Hepatocyte (in vitro differentiated cells): Measurements from ENCODE around the gene CMIP. TPM values are rescaled to one million over a fixed set of nuclear protein-coding genes. Genes with fewer than 3 reads are reported as not detected.

Experiments
- DNase-seq: peaks from one replicate; pipeline ENCODE4 v3.0.0-alpha.2; 2016; ENCODE audit warnings: low spot score
- H2AFZ ChIP-seq: fragments of 200-600 bp; sonication (generic); 2 replicates; pipeline ENCODE4 v1.6.0; 2016; ENCODE audit warnings: antibody characterized with exemption, mild to moderate bottlenecking
- H3K27ac ChIP-seq: fragments of 200-600 bp; sonication (generic); 2 replicates; pipeline ENCODE4 v1.5.1; 2016; ENCODE audit warnings: mild to moderate bottlenecking
- H3K27me3 ChIP-seq: fragments of 200-600 bp; sonication (generic); 2 replicates; pipeline ENCODE4 v1.6.1; 2016
- H3K36me3 ChIP-seq: fragments of 200-600 bp; sonication (generic); replicated peaks from 2 replicates; pipeline ENCODE4 v1.5.1; 2016; ENCODE audit warnings: low read depth; ENCODE audit not compliant: insufficient read depth
- H3K4me1 ChIP-seq: fragments of 200-600 bp; sonication (generic); 2 replicates; pipeline ENCODE4 v1.5.1; 2016; ENCODE audit warnings: mild to moderate bottlenecking, moderate library complexity; ENCODE audit not compliant: insufficient read depth
- H3K4me2 ChIP-seq: fragments of 200-600 bp; sonication (generic); 2 replicates; pipeline ENCODE4 v1.6.0; 2016
- H3K4me3 ChIP-seq: fragments of 200-600 bp; sonication (generic); 2 replicates; pipeline ENCODE4 v1.5.1; 2016; ENCODE audit warnings: mild to moderate bottlenecking
- H3K79me2 ChIP-seq: fragments of 200-600 bp; sonication (generic); 2 replicates; pipeline ENCODE4 v1.6.0; 2017; ENCODE audit warnings: mild to moderate bottlenecking
- H3K9me2 ChIP-seq: fragments of 200-600 bp; sonication (generic); replicated peaks from 2 replicates; pipeline ENCODE4 v1.6.0; 2017; ENCODE audit warnings: mild to moderate bottlenecking; ENCODE audit not compliant: insufficient read depth
- H3K9me3 ChIP-seq: fragments of 200-600 bp; sonication (generic); 2 replicates; pipeline ENCODE4 v1.5.1; 2016; ENCODE audit warnings: low read depth, mild to moderate bottlenecking
- H4K20me1 ChIP-seq: fragments of 200-600 bp; sonication (generic); 2 replicates; pipeline ENCODE4 v1.6.0; 2016; ENCODE audit warnings: mild to moderate bottlenecking; ENCODE audit not compliant: insufficient read depth, poor library complexity, severe bottlenecking
- CTCF ChIP-seq: fragments of 200-600 bp; sonication (generic); IDR thresholded peaks from 2 replicates; pipeline ENCODE4 v1.5.1; 2016; ENCODE audit warnings: antibody characterized with exemption, mild to moderate bottlenecking; ENCODE audit not compliant: poor library complexity
- EZH2 ChIP-seq: fragments of 200-600 bp; sonication (generic); IDR thresholded peaks from 2 replicates; pipeline ENCODE4 v1.6.1; 2016; ENCODE audit warnings: antibody characterized with exemption, mild to moderate bottlenecking, borderline replicate concordance
- EZH2phosphoT487 ChIP-seq: fragments of 200-600 bp; sonication (generic); IDR thresholded peaks from one replicate; pipeline ENCODE4 v1.6.1; 2018; ENCODE audit warnings: antibody characterized with exemption, mild to moderate bottlenecking, low read depth, moderate library complexity; ENCODE audit not compliant: unreplicated experiment, severe bottlenecking
- WGBS: methylation state at CpG from one replicate; pipeline ENCODE4 v1.1.6; 2016; ENCODE audit warnings: low lambda C conversion rate; ENCODE audit errors: missing lambda C conversion rate; 5-methylcytosine and 5-hydroxymethylcytosine counted together
- polyA plus RNA-seq: library from polyadenylated mRNA; unstranded; fragments of >200 nt; fragmentation: Nextera tagmentation; extraction: Ambion mirVana; gene quantifications from 2 replicates; pipeline ENCODE4 v1.2.1, GENCODE V29; 2016
- total RNA-seq: library from RNA; depleted of rRNA; stranded (reverse); fragments of >200 nt; gene quantifications from 2 replicates; pipeline ENCODE4 v1.2.3, GENCODE V29; 2014

The CMIP gene
- total and polyA plus RNA-seq, 2 experiments from 2014 or later, result 5.8 to 17.8 TPM

GRCh38 chr16:81589975-81590650, 145.5 kb downstream of the CMIP start:
- H3K9me3 ChIP-seq, result no peaks in the 10 kb centered on the region
- no peaks in the 10 kb centered on the region for H3K9me2 ChIP-seq
- no peak overlapping the region for H3K27ac ChIP-seq
- peaks cover 81% of the 10 kb centered on the region for H3K79me2 ChIP-seq
- TF ChIP-seq EZH2phosphoT487, result no peak
- no peak for TF ChIP-seq EZH2
- TF ChIP-seq CTCF, result no peak
- H3K27me3 ChIP-seq, result no peaks in the 10 kb centered on the region
- DNase-seq, result no peak
- H3K4me1 ChIP-seq, result peaks cover 24% of the 10 kb centered on the region
- peaks cover 21% of the 10 kb centered on the region for H4K20me1 ChIP-seq
- H3K4me2 ChIP-seq, result no peak overlapping the region
- 85% methylated on average over 13 of the region's 13 CpGs for WGBS
- no peak overlapping the region for H3K4me3 ChIP-seq
- no peaks in the 10 kb centered on the region for H3K36me3 ChIP-seq
- no peak overlapping the region for H2AFZ ChIP-seq

- no peaks in the 10 kb centered on the region for H3K9me3 ChIP-seq
- no peak overlapping the region for H3K4me3 ChIP-seq
- no peaks in the 10 kb centered on the region for H3K36me3 ChIP-seq
- 94% methylated on average over 5 of the region's 5 CpGs for WGBS
- no peaks in the 10 kb centered on the region for H3K27me3 ChIP-seq
- no peak for TF ChIP-seq EZH2
- no peak for TF ChIP-seq CTCF
- peaks cover 13% of the 10 kb centered on the region for H4K20me1 ChIP-seq
- peaks cover 19% of the 10 kb centered on the region for H3K4me1 ChIP-seq
- no peak overlapping the region for H3K4me2 ChIP-seq
- DNase-seq, result no peak
- no peaks in the 10 kb centered on the region for H3K9me2 ChIP-seq
- peaks cover 81% of the 10 kb centered on the region for H3K79me2 ChIP-seq
- no peak overlapping the region for H3K27ac ChIP-seq
- no peak overlapping the region for H2AFZ ChIP-seq
These were observed 146.3 kb downstream of the CMIP start for GRCh38 chr16:81590714-81591544.

- H4K20me1 ChIP-seq, result peaks cover 13% of the 10 kb centered on the region
- peaks cover 86% of the 10 kb centered on the region for H3K79me2 ChIP-seq
- H3K36me3 ChIP-seq, result no peaks in the 10 kb centered on the region
- no peak for TF ChIP-seq EZH2
- no peak for TF ChIP-seq EZH2phosphoT487
- TF ChIP-seq CTCF, result no peak
- no peak overlapping the region for H3K4me2 ChIP-seq
- no peaks in the 10 kb centered on the region for H3K27me3 ChIP-seq
- H3K9me3 ChIP-seq, result no peaks in the 10 kb centered on the region
- no peak for DNase-seq
- peaks cover 16% of the 10 kb centered on the region for H3K4me1 ChIP-seq
- no peak overlapping the region for H2AFZ ChIP-seq
- WGBS, result 92% methylated on average over 2 of the region's 2 CpGs
- H3K4me3 ChIP-seq, result no peak overlapping the region
- no peaks in the 10 kb centered on the region for H3K9me2 ChIP-seq
- no peak overlapping the region for H3K27ac ChIP-seq
These were observed 146.9 kb downstream of the CMIP start for GRCh38 chr16:81591545-81591870.
